DMS114 treated with DMSO at 0.1 percent for 48 hours (cell line): ENCODE measurements around the gene AMH.
"Not testable (repeated sequence)": the region's sequence is repeated elsewhere in the genome, so short reads cannot be mapped to it uniquely, and the experiment has no call there.

Experiments
- DNase-seq: peaks from one replicate; lab custom pipeline; 2025; ENCODE audit not compliant: unreplicated experiment; lab: John Stamatoyannopoulos, UW

The AMH gene

DNA sequence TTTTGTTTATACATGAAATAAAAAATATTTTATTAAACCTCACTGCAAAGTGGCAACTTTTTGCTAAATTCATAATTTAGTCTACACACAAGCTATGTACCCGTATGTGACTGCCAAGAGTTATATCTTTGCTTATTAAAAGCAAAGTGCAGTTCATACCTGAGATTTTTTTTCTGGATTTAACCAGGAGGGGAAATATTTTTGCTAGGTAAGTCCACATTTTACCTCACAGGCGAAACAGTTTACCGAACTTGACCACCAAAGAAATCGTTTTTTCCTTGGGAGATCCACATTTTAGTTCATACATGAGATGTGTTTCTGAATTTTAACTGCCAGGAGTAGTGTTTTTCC is 19.3 kb downstream of the AMH start:
- DNase-seq, result no peak

DNA sequence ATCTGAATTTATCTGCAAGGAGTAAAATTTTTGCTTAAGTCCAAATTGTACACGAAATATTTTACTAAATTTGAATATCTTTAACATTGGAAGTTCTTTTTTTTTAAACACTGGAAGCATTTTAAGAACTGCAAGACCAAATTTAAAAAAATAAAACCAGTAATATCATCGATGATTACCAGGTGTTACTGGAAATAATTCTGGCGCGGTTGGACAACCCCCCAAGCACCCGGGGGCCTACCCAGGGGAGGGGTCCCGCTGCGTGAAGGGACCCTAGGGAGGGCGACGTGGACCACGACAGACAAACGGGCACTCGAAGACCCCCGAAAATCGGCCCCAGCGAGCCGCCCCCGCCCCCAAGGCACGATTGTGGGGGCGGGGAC is 19.7 kb downstream of the AMH start:
- no peak for DNase-seq

DNA sequence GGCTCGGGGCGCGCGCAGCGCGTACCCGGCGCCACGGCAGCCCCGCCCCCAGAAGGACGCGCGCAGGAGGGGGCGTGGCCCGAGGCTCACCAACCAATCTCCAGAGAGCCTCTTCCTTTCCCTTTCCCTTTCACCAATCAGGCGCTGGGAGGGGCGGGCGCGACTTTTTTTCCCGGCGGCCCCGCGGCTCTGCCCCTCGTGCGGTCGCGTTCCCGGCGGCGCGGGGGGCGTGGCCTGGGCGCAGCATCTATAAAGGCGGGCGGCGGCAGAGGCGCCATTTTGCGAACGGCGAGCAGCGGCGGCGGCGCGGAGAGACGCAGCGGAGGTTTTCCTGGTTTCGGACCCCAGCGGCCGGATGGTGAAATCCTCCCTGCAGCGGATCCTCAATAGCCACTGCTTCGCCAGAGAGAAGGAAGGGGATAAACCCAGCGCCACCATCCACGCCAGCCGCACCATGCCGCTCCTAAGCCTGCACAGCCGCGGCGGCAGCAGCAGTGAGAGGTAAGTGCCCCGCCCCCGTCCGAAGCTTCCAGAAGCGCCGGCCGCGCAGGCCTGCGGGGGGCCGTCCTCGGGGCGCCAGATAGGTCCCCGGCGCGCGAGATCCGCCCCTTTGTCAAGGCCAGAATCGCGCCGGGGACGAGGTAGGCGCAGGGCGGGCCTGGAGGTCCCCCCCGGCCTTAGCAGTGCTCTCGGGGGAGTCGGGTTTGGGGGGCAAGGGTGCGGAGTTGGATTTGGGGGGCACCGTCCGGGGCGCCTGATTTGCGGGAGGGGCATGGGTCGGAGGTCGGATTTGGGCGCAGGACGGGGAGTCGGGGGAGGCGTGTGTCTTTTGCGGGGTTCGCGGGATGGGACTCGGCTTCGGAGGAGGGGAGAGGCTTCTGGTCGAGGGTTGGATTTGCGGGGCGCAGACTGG is 20.4 kb downstream of the AMH start:
- DNase-seq, result peak; percentile 76

DNA sequence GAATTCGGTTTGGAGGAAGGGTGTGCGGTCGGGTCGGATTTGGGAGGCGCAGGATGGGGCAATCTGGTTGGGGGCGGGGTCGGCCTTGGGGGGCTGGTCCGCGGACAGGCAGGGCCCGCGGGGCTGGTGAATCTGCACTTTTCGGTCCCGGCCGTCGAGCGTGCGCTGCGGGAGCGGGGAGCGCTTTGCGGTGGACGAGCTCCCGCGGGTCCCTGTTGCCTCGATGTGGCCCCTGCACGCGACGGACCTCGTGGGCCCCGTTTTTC is 21.0 kb downstream of the AMH start:
- DNase-seq, result no peak

DNA sequence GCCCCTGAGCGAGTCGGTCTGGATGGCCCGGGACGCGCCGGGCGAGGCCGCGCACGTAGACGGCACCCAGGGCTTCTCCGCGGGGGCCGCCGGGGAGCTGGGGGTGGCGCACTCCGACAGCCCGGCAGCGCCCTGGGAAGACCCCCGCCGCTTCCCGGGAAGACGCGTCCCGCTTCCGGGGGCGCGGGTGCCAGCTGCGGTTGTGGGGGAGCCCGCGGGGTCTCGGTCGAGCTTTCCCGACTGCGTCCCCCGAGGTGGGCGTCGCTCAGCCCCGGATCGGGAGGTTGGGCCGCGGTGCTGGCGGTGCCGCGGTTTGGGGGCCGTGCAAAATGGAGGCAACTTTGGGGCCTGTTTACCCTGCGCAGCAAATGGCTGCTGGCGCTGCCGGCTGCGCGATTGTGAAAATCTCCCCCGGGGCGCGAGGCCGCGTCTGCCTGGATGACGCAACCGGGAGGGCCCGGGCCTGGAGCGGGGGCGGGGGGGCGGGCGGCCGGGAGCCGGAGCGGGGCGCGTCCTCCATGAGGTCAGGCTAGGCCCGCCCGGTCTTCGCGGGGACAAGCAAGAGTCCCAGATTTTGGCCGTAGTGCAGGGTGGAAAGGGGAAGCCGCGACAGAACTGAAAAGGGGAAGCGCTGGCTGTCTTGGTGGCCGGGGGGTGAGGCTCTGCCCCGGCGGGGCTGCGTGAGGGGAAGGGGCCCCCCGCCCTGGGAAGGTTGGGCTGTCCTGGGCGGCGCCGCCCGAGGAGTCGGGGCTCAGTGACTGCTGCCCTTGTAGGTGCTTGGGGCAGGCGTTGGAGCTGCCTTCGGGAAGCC is 21.5 kb downstream of the AMH start:
- no peak for DNase-seq

DNA sequence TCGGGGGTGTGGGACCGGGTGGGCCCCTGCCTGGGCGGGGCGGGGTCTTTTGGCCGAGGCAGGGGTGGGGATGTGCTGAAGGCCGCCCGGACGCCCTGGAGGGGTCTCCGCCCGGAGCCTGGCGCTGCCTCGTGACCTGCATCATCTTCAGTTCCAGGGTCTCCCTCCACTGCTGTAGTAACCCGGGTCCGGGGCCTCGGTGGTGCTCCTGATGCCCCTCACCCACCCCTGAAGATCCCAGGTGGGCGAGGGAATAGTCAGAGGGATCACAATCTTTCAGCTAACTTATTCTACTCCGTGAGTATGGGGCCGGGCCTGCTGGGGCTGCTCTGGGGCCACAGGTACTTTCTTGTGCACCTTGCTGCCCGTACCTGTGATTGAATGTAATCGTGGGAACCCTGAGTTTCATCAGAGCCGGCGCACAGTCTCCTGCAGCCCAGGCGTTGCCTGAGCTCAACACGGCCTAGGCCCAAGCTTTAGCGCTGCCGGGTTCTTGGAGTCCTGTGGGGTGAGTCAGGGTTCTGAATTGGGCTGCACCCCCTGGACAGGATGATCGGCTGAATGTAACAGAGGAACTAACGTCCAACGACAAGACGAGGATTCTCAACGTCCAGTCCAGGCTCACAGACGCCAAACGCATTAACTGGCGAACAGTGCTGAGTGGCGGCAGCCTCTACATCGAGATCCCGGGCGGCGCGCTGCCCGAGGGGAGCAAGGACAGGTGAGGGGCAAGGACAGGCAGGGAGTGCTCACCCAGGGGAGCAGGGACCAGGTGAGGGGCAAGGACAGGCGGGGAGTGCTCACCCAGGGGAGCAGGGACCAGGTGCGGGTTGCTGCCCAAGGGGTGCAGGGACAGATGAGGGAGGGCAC is 22.3 kb downstream of the AMH start:
- no peak for DNase-seq

DNA sequence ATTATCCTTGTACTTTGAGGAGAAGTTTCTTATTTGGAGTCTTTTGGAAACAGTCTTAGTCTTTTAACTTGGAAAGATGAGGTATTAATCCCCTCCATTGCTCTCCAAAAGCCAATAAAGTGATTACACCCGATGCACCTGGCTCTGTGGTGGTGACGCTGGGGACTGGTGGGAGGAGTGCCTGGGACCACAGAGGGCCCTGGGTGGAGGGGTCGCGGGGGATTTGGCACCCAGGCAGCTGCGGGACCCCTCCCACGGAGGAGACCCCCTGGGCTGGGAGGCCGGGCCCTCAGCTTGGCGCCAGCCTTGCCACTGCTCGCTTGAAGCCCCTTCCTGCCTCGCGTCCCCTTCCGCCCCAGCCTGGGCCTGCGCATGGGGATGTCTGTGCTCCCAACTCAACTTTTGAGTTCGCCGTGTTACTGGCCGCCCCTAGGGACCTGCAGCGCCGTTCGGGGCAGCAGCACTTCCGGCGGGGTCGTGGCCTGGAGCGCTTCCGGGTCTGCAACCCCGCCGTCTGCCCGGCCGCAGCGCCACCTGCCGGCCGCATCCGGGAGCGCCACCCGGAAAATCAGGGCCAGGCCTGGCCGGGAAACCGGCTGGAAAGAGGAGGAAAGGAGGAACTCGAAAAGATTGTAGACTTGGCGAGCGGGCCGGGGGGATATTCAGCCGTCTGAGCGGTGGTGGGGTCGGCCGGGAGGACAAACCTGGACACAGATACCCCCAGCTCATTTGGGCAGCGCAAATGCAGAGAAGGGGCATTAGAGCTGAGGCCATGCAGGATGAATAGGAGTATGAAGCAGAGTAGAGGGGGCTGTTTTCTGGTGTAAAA is 24.4 kb downstream of the AMH start:
- peak; percentile 20 for DNase-seq

DNA sequence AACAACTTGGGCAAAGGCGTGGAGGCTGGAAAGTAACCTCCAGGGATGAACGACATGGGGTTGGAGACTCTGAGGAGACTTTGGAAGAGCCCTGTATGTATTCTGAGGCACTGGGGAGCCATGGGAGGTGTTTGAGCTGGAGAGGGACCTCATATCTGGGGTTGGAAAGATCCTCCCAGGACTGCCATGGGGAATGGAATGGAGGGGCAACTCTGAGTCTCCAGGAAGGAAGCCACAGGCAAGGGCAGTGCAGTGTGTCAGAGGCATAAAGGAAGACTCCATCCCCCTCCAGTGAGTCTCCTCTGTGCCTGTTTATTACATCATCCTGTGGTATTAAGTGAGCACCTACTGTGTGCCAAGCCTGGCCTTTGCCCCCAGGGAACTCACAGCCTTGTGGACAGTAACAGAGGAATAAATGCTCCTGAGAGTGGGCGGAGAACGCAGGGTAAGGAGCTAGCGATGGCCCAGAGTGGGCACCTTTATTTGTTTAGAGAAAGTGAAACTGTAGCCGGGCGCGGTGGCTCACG is 25.1 kb downstream of the AMH start:
- DNase-seq, result no peak

DNA sequence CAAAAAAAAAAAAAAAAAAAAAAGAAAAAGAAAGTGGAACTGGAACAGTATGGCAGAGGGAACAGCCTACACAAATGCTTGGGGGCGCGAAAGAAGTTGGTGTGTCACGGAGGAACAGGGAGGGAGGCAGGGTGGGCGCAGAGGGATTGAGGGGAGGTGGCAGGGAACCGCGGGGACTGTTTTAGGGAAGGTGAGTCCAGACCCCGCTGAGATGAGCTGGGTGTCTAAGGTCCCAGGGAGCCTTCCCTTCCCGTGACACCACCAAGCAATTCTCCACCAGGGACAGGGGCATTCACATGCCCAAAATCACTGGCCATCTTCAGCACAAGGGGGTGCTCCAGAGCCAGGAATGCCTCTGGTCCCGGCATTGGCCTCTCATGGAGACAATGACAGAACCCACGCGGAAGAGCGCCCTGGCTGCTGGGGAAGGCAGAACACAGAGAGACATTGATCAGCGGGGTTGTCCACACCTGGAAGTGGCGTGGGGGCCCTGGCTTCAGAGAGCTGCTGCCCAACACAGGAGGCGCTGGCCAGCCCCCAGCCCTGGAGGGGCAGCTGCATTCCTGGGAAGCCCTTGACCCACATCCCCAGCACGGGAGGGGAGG is 25.9 kb downstream of the AMH start:
- DNase-seq, result no peak

DNA sequence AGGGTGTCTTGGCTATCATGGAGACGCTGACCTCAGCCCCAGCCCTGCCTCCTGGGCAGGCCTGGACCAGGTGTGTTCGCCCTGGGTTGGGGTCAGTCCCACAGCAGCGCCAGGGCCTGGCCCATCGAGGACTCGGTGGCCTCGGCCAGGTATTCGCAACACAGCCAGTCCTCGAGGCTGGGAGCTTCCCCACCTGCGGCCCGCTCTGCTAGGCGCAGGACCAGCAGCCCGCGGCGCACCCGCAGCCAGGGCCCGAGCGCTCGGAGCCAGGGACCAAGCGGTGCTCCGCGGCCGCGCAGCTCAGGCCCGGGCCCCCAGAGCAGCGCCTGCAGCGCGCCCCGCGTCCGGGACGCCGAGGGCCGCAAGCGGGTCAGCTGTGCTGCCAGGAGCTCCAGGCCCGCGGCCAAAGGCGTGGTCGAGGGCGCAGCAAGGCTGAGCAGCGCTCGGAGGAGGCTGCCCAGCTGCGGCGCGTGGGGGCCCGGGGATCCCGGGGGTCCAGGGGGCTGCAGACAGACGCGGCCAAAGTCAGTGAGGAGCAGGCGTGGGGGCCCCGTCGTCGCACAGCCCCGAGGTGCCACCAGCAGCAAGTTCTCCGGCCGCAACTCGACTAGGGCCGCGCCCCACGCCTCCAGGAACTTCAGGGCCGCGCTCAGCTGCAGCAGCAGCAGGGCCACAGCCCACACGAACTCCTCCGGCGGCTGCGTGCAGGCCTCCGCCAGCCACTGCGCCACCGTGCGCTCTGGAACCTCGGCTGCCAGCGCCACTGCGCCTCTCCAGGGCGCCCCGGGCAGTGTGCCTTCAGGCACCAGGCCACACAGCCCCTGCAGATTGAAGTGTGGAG is 26.7 kb downstream of the AMH start:
- DNase-seq, result no peak

DNA sequence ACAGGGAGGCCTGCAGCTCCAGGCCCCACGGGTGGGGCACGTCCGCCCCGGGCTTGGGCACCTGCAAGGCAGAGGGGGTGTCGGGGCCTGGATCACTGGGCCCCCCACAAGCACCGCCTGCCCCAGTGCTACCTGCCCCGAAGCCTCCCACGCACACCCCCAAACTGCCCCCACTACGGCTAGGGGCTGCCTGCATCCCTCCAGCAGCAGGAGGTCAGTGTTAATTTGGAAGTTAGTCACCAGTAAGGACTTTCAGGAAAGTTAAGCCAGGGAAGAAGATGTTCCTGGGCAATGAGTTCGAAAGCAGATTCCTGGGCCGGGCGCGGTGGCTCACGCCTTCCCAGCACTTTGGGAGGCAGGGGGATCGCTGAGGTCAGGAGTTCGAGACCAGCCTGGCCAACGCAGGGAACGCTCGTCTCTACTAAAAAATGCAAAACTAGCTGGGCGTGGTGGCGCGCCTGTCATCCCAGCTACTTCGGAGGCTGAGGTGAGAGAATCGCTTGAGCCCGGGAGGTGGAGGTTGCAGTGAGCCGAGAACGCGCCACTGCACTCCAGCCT is 27.4 kb downstream of the AMH start:
- no peak for DNase-seq

DNA sequence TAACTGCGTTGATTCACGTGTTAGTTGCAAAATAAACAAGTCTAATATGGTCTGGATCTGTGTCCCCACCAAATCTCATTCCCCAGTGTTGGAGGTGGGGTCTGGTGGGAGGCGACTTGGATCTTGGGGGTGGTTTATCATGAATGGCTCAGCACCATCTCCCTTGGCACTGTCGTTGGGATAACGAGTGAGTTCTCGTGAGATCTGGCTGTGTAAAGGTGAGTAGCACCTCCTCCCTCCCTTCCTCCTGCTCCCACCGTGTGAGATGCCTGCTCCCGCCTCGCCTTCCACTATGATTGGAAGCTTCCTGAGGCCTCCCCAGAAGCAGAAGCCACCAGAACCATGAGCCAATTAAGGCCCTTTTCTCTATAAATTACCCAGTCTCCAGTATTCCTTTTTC is 28.0 kb downstream of the AMH start:
- DNase-seq, result no peak

DNA sequence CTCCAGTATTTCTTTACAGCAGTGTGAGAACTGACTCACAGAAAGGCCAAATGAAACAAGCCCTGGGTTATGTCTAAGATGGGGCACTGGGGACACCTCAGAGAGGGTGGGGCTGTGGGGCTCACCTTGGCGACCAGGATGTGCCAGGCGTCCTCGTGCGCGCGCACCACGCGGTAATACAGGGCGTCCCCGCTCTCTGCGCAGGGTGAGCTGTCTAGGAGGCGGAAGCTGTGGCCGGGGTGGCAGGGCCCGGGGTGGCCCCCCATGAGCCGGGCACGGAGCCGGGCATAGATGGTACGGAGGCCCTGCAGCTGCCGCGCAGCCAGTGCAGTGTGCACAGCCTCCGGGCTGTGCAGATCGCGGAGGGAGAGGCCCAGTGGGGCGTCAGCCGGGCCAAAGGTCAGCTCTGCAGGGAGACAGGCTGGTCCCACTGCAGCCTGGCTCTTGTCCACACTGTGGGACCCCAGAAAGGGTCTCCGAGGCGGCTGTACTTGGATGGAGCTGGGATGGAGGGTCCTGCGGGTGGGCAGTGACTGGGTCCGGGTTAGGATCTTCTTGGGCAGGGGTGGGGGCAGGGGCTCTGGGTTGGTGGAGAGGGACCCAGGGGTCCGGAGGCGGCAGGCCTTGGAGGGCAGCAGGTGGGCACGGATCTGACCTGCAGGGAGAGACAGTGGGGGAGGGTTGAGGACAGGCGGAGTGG is 29.5 kb downstream of the AMH start:
- no peak for DNase-seq

DNA sequence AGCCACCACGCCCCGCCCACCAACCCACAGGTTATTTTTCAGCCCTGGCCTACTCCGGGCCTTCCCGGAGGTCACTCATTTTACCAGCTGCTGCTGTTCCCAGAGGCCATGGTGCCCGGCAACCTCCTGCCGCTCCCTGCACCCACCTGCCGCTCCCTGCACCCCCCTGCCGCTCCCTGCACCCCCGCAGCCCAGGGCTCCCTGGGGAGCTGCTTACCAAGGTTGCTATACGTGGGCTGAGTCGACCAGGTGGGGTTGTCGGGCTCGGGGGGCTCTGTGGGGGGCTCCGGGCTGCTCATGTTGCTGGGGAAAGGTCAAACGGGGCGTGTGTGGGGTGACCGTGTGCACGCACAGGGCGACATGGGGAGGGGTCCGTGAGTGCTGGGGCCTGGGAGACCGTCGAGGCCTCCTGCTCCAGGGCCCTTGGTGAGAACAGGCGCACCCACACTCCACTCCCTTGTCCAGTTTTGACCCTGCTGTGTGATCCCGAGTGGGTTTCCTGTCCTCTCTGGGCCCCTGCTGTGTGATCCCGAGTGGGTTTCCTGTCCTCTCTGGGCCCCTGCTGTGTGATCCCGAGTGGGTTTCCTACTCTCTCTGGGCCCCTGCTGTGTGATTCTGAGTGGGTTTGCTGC is 31.6 kb downstream of the AMH start:
- DNase-seq, result no peak

DNA sequence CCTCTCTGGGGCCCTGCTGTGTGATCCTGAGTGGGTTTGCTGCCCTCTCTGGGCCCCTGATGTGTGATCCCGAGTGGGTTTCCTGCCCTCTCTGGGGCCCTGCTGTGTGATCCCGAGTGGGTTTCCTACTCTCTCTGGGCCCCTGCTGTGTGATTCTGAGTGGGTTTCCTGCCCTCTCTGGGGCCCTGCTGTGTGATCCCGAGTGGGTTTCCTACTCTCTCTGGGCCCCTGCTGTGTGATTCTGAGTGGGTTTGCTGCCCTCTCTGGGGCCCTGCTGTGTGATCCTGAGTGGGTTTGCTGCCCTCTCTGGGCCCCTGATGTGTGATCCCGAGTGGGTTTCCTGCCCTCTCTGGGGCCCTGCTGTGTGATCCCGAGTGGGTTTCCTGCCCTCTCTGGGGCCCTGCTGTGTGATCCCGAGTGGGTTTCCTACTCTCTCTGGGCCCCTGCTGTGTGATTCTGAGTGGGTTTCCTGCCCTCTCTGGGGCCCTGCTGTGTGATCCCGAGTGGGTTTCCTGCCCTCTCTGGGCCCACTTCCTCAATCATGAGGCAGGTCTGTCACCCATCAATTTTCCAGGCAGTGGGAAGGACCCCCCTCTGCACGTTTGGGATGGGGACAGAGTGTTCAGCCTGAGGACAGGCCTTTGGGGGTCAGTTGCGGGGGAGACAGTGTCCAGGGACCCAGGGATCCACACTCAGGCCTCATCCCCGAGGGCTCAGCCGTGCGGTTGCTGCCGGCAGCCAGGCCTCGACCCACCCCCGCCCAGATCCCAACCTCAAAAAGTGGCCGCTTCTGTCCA is 32.3 kb downstream of the AMH start:
- DNase-seq, result not testable (repeated sequence)

DNA sequence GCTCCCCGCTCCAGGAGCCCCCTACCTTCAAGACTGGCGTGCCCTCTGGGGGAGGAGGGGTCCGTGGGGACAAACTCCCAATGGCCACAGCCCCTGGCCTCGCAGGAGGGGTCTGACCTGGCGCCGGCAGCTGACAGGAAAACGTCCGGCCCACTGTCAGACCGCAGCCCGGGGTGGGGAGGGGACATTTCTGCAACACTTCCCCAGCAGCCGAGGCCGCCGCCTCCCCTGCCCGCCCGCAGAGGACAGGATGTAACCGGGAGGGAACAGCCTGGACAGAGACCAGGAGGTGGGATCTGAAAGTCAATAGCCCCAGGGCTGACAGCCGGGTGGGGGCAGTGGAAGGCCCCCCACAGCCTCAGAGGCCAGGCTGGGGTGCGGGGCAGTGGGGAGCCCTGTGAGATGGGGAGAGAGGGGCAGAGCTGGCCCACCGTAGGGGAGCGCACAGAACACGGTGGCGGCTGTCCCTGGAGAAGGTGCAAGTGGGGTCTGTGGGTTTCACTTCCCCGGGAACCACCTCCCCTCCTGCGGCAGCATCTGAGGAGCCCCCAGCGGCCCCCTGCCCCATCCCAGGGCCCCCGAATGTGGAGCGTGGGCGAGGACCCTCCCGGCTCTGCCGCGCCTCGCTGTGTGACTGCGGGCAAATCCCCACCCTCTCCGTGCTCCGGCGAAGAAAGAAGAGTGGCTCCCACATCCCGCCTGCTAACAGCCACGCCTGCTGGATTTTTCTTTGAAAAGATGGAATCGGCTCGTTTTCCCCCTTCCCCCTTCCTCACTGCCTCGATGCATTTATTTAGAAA is 33.1 kb downstream of the AMH start, which contains the start of gene PEAK3:
TSS of gene PEAK3 (minus strand) at position 114 of the 800 bp plus-strand sequence. CDS start 1,244 bp downstream, outside the sequence.
- DNase-seq, result no peak
